ENCODE data around the gene FBXL7.

FBXL7 gene

DNA sequence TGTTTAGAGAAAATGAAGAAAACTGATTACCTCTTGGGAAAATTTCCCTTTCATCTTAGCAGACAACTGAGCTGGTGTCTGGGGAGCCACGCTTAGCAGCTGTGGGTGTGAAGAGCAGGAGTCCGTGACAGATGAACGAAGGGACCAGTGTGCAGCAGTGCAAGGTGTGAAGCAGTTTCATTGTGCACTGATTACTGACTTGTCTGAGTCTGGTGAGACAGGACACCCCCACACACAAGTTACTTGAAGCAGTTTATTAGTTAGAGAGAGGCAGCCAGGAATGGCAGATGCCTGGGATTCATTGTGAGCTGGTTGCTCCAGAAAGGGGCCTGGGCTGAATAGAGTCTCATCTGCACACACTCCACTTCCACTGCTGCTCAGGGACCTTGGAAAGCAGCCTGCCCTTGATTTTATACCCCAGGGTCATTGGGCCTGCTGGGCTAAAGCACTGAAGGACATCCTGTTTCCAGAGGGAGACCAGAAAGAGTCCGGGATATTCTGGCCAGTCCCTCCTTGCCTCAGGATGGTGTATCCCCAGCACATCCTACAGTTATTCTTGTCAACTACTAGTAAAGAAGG, 47.4 kb downstream of the FBXL7 start:
- no peak for DNase-seq

DNA sequence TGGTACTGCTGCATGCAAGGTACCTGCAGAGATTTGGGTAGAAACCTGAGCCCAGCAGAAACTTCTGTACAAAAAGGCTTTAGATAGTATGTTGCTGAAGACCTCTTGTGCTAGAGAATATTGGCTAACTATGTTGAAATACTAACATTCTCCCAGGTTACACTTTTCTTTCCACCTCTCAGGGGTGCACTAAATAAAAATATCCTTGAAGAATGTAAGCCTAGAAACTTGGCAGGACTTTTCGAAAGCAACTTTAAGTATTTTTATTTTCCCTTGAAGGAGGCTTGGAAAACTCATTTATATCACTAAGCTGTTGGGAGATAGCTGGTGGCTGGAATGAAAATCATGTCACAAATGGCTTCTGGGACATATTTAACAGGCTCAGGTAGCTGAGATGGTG, 50.0 kb downstream of the FBXL7 start:
- no peak for DNase-seq

DNA sequence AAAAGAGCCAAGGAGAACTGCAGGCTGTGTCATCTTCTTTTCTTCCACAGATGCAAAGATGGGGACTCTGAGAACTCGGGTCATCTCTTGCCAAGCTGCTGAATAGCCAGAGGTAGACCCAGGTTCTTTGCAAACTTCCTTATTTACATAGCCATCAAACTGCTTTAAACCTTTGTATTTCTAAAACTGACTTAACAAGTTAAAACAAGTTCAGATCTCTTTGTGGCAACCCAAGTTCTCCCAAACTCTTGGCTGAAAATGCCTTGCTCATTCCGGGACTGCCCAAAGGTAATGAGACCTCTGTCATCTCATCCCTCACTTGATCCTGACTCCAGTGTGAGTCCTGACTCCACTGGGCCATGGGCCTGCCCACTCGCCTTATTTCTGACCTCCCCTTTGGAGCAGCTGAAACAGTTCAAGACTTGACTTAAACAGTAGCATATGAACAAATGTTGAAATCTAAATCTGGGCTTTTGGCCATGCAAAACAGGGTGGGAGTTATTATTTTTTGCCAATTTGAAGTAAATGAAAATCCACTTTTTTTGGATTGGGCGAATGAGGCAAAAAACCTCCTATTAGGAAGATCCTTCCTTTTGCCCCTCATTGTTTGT, 50.6 kb downstream of the FBXL7 start:
- no peak for DNase-seq

DNA sequence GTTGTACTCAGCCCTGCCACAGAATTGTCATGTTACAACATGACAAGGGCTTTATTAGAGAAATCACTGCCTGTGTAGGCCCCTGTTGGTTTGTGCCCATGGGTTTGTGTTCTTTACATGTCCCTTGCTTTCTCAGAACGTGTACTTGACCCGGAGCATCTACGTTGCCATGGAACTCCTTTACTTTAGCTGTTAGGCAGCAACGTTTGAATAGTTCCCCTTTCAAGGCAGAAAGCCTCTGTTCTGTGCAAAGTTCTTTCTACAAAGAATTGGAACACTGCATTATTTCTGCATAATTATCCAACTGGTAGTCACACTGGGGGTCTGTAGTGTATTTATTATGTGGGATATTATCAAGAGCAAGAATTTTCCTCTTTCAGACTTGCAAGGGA, 51.1 kb downstream of the FBXL7 start:
- DNase-seq: no peak

DNA sequence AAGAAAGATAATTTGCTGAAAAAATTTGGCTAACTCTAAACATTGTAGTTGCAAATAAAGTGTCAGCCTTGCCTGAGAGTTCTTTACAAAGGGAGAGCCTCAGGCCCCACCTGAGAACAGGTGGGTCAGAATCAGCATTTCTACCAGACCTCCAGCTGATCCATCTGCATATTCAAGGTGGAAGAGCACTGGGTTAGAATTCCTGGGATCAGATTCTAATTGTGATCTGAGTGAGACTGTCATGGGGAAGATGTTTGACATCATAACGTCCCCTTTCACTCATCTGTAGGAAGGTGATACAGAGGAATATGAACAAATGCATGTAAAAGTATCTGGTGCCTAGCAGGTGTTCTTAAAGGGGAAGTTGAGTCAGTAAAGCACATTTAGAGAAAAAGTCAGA, 54.6 kb downstream of the FBXL7 start:
- no peak for DNase-seq

DNA sequence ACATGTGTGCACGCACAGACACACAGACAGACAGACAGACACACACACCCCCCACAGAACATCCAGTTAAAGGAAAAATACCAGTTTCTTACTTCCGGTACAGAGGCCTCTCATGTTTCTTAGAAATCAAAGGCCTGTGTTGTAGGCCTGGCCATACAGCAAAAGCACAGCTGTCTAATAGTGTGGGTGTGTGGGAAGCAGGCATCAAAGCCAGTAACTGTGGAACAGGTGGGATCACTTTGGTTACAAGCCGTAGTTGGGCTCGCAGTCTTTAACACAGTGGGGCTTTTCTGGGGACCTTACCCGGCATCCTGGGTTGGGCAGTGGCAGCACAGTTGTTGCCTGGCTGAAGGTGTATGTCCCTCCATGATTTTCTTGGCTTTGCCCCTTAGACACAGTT, 55.2 kb downstream of the FBXL7 start:
- DNase-seq: no peak

DNA sequence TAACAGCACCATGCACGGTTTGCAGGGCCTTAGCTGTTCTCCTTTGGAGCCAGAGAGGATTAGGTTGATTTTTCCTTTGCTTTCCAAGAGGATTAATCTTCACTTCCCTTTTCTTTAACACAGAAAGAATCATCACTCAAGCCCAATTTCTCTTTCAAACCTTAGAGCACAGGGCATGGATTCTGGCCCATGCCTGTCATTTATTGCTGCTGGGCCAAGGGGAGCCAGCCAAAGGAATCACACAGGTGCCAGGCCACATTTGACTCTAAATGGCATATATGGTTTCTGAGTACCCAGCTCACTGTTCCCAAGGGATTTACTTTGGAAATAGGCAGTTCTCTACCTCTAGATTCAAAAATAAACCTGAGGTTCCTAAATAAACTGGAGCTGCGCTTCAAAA, 58.3 kb downstream of the FBXL7 start:
- no peak for DNase-seq

DNA sequence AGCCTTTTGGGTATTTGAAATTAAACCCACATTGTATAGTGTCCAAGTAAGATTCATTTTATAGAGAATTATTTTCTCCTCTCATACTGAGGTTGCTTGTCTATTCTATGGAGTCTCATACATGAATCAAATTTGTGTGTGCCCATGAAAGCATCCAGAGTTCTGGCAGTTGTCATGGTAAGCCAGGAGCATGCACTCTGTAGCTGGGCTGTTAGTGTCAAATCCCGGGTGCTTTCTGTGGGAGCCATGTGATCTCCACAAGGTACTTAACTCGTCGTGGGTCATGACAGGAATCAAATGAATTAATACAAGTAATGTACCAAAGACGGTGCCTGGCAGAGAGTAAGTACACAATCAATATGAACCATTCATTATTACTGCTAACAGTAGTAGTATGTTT, 58.7 kb downstream of the FBXL7 start:
- DNase-seq: no peak

DNA sequence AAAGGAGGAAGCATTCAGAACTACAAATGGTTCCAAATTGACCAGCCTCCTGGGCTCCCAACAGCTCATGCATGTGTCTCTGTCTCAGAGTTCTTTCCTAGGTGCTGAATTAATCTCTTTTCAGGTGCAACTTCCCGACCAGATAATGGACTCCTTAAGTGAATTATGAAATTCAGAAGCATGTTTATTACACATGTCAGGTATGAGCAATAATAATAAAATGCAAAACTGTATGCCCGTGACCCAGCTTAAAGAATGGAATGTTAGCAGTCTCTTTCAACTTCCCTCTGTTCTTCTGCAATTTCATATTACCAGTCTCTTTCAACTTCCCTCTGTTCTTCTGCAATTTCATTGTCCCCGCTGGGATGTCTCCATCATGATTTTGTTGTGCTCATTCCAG, 60.4 kb downstream of the FBXL7 start:
- no peak for DNase-seq

DNA sequence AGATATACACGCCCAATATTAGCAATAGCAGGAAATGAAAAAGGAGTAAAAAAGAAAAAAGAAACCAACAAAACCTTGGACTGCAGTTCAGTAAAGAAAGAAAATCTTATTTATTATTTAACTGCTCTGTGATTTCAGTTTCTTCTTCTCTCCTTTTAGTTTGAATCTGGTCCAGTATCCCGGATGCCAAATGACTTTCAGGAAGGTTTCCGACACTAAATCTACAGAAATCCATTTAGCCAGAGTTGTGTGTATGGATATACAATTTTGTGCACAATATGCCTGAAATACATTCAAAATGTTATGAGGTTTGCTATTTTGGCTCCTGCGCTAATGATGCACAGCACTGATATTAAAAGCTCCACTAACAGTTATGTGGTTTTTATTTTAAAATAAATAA, 64.5 kb downstream of the FBXL7 start:
- DNase-seq: no peak

DNA sequence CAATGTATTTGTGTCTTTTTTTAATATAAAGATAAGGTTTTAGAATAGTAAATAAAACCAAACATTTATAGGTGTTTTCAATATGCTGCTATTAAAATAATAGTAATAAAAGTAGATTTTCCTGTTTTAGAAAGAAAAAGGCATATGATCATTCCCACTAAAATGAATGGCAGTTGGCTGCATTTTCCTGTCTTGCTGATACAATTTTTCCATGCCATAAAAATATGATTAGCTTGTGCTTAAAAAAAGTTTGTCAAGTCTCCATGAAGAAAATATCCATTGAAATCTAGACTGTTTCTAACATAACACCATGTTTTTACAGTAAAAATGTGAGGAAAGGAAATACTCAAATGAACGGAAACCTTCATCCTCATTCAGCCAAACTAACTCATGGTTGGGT, 65.0 kb downstream of the FBXL7 start:
- no peak for DNase-seq

DNA sequence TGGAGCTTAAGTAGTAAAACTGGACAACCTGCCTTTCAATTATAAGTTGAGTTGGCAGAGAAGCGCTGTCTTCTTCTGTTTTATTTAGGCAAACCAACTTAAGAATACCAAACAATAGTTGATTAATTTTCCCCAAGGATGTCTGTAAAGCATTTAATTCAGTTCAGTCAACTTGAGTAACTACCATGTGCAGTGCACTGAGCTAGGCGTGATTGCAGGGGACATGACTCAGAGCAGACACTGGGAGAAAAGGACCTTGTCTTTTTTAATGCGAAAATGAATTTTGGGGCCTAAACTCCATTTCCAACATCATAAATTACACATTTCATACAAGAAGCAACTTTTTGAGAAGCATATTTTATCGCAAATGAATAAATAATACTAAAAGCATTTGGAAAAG, 66.3 kb downstream of the FBXL7 start:
- no peak for DNase-seq

DNA sequence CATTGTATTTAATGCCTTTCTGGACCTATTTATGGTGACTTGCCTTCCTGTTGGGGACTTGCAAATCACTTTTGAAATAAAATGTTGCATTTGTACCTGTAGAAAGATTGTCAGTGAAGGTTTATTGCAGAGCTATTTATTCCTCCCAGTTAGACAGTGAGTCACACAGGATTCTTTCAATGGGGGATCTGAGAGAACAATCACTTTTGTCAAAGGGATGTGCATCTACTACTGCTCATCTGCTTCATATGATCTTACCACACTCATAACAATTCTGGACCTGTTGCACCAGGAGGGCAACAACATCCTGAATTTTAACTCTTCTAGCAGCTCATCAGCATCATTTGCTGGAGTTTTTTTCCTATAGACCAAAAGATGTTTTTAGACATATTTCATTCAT, 66.8 kb downstream of the FBXL7 start:
- no peak for DNase-seq

DNA sequence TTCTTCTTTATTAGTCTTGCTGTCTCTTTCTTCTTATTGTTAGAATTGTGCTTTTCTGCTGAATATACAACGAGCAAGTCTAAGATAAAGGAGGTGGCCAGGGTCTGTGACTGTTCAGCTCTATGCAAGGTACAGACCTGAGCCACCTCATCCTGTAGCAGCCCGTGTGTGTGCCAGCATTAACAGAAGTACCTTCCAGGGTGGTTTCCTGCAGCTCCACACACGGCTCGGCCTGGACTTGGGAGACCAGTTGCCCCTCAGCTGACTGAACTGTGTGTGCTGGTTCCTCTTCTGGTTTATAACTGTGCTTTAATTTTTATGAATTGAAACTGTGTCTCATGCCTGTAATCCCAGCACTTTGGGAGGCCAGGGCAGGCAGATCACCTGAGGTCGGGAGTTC, 70.5 kb downstream of the FBXL7 start:
- DNase-seq: no peak

DNA sequence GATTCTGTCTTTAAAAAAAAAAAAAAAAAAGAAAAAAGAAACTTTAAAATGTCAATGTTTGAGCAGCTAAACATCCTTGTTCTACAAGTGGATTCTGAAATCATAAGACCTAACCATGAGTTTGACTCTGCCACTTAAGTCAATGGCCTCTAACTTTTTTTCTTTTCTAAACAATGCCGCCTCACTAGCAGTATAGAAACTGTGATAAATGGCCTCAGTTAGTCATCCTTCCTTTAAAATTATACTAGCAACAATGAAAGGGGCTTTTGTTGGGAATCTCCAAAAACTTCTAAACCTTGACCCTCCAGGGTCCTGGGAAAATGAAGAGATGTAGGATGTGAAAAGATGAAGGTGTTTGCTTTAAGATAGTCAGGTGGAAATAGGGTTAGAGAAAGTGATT, 71.1 kb downstream of the FBXL7 start:
- DNase-seq: no peak

DNA sequence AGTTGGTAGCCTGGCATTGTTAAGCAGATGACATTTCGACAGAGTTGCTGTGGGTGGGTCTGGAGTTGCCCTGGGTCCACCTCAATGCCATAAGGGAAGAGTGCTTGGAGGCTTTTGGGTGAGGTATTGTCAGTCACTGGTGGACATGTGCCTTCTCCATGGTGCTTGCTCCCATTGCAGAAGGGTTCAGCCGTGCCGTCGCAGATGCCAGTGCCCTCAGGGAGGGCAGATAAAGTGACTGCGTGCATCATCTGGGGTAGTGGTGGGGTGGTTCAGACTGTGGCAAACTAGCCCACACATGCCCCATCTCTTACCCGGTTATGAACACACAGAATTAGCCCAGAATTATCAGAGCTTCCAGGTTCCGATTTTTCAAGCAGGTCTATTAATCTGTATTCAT, 71.6 kb downstream of the FBXL7 start:
- no peak for DNase-seq

DNA sequence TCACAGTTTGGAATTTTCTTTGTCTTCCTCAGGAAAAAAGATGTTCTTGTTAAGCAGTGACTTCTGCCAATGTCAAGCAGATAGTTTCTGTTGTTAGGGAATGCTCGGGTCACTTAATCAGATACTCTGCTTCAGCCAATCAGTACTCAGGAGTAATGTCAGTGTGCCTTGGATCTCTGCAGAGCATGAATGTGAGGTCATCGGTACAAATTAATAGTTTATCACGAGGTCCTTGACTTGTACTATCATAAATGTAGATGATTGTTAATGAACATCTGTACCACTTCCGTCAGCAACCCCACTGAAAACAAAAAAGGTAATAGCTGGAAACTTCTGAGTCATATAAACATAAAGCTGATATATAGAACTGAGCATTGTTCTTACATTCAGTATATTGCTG, 73.6 kb downstream of the FBXL7 start:
- no peak for DNase-seq

DNA sequence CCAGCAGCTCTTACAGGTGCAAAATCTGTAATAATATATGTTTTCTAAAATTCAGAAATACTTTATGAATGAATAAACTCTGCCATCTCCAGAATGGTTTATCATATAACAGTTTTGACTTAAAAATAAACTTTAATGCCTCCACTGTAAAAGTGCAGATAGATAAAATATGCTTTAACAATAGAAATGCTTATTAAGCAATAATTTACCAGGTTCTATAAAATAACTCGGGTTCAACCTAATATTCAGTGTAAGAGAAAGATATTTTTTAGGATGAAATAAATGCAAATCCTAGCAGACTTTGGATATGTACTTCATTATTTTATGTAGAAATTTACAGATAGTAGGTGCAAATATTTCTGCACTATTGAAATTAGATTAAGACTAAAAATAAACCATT, 74.1 kb downstream of the FBXL7 start:
- no peak for DNase-seq

DNA sequence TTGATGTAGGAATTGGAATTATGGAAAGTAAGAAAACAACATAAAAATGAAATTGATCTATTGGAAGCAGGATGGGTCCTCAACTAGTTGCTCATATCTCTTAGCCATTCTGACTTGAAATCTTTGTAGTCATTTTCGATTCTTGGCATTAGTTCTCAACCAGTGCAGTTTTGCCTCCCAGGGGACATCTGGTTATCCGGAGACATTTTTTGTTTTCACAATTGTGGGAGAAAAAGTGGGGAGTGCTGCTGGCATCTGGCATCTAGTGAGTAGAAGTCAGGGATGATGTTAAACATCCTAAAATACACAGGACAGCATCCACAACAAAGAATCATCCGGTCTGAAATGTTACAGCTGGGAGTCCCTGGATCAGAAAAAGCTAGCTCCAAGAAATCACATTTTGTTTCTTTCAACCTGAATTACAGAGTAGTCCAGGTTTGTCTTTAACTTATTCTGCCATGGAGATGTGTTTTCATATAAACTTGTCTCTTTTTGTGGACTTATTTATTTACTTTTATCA, 74.9 kb downstream of the FBXL7 start:
- no peak for DNase-seq

DNA sequence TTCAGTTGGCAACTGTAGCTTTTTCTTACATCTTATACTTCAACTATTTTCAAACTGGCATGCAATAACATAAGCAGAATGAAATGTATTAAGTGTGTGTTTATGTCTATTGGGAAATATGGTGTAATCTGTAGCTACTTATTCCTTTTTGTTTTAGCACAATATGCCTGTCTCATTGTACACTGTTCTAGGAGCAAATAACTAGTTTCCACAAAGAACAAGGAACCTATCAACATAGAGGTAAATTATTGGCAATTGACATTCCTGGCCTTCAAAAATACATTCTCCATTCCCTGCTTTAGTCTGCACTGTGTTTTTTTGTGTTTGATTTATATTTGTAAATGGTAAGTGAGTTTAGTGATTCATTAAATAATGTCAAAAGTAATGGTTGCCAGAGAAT, 75.7 kb downstream of the FBXL7 start:
- DNase-seq: no peak

DNA sequence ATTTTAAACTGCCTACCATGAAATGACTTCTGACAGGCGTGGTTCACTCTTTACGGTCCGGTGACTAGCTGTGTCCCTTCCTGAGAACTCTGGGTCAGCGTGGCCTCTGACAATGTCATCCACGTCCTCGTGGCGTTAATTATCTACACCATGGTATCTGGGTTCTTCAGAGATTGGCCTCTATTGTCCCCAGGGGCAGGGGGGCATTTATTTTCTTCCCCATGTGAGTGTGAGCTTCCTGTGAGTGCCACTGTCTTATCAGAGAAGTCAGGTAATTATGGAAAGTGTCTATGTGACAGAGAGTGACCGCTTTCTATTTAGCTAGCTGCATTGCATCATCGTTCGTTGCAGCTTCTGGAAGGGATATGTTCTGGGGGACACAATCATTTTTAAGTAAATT, 77.2 kb downstream of the FBXL7 start:
- DNase-seq: no peak

DNA sequence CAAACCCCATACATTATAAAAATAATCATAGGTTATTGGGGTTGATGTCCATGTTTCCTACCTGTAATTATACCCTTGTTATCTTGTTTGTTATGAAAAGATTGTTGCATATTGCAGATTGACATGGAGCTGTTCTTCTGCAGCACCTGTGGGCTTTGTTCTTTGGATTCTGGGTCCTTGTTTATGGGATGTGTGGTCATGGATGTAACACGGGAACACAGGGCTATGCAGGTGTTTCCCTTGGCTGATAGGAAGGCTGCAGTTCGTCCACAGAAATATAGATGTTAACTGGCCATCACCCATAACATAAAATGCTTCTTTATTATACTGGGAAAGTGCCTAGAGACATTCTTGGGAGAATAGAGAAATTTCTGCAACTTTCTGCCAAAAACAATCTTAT, 77.9 kb downstream of the FBXL7 start:
- DNase-seq: no peak

DNA sequence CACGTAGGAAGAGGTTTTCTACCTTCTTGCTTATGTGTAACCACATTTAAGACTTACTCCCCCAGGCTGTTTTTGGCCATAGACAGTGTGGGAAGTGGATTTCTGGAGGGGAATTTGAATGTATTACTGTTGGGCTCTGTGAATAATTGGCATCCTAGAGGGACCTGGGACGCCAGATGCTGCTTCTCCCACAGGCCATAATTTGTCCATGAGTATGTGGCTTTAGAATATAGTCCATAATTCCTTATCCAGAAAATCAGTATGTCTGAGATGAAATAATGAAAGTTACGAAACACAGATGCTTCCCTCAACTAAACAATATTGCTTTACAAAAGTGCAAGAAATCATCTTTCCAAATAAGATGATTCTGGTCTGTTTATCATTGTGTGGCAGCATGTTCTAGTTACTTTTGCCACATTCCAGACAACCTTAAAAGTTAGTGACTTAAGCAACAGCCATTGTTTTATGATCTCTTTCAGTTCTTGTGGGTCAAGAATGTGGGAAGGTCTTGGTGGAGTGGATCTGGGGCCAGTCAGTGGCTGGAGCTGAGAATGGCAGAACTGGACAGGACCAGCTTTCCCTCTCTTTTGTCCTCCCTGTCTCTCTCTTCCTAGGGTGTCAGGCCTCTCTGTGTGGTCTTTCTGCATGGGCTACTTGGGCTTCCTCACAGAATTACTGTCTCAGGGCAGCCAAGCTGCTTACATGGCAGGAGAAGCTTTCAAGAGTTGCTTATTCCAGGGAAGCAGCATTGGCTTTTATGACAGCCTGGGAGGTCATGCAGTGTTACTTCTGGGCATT, 79.4 kb downstream of the FBXL7 start:
- DNase-seq: no peak

DNA sequence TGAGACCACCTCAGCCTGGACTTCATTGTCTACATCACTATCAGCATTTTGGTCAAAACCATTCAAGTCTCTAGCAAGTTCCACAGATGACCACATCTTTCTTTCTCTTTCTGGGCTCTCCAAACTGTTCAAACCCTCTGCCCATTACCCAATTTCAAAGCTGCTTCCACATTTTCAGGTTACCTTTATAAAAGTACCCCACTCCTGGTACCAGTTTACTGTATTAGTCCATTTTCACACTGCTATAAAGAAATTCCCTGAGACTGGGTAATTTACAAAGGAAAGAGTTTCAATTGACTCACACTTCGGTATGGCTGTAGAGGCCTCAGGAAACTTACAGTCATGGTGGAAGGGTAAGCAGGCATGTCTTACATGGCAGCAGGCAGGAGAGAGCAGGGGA, 84.5 kb downstream of the FBXL7 start:
- no peak for DNase-seq

DNA sequence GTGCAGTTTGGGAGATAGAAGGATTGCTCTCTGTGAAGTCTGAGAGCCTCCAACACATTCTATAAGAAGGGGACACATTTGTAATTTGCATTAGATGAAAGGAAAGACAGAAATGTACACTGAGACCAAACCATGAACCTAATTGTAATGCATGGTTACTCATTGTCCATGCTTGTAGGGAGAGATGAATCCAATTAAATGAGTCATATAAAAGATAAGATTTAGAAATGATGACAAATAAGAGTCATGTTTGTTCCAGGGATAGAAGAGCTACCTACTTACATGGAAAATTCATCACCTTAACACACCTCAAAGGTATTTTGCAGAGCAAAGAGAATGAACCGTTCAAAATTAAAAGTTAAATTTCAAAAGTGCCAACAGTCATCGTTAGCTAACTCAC, 85.1 kb downstream of the FBXL7 start:
- no peak for DNase-seq
